Renal pelvis (tissue), 12 donors: Measurements from ENCODE around the gene MS4A14. TPM values are rescaled to one million over a fixed set of nuclear protein-coding genes. Genes with fewer than 3 reads are reported as not detected.
"Not testable (repeated sequence)": the region's sequence is repeated elsewhere in the genome, so short reads cannot be mapped to it uniquely, and the experiment has no call there.

Source experiments
- DNase-seq: peaks from one replicate; pipeline ENCODE4 v3.0.0-alpha.2; 2013
- long read RNA-seq, 16 experiments: transcript quantifications; one replicate each; lab custom pipeline, GENCODE V29; 2026
- polyA plus RNA-seq, 3 donors: library from polyadenylated mRNA; unstranded; fragments of 120-200 nt; gene quantifications; one replicate each; pipeline ENCODE4 v1.2.1, GENCODE V29; 2013; ENCODE audit not compliant: insufficient read length in 3 of 3

MS4A14 gene
- polyA plus RNA-seq = under 1 TPM; 0.10 to 0.27 (median 0.16) TPM
- long read RNA-seq, donor 1 = 0 reads
- long read RNA-seq, donor 2 = 0 reads
- long read RNA-seq, donor 3 = 0 reads
- long read RNA-seq, donor 4 = 0 reads
- long read RNA-seq, donor 5 = 0 reads
- long read RNA-seq, donor 6 = 0 reads
- long read RNA-seq, donor 7 = 0 reads
- long read RNA-seq, donor 8 = 0 reads
- long read RNA-seq, donor 9 = 0 reads
- long read RNA-seq, donor 10 = 0 reads
- long read RNA-seq, donor 11 = 0 reads
- long read RNA-seq, donor 12 = 0 reads
- long read RNA-seq, donor 13 = 0 reads
- long read RNA-seq, donor 14 = 0 reads
- long read RNA-seq, donor 15 = 0 reads
- long read RNA-seq, donor 16 = 0 reads

GRCh38 chr11:60396382-60396781, at the start of gene MS4A14:
Gene MS4A14, plus strand, starts transcription at chr11:60396459. Its CDS starts 120 bp downstream, at chr11:60396579.
- DNase-seq = no peak

- no peak for DNase-seq
Measured at GRCh38 chr11:60347084-60347797, 49.0 kb upstream of the MS4A14 start.

GRCh38 chr11:60348116-60348515, 48.1 kb upstream of the MS4A14 start:
- DNase-seq = no peak

- DNase-seq = no peak
Measured at GRCh38 chr11:60349990-60350389, 46.3 kb upstream of the MS4A14 start.

GRCh38 chr11:60357771-60358170, 38.5 kb upstream of the MS4A14 start:
- no peak for DNase-seq

- no peak for DNase-seq
Measured at GRCh38 chr11:60360621-60361020, 35.6 kb upstream of the MS4A14 start.

GRCh38 chr11:60362241-60362640, 34.0 kb upstream of the MS4A14 start:
- DNase-seq = no peak

GRCh38 chr11:60363542-60364470, 32.5 kb upstream of the MS4A14 start:
- peak; percentile 72 for DNase-seq

- DNase-seq = not testable (repeated sequence)
Measured at GRCh38 chr11:60366262-60366904, 29.9 kb upstream of the MS4A14 start.

- no peak for DNase-seq
Measured at GRCh38 chr11:60367009-60367408, 29.2 kb upstream of the MS4A14 start.

- no peak for DNase-seq
Measured at GRCh38 chr11:60367896-60368295, 28.4 kb upstream of the MS4A14 start.

- DNase-seq = no peak
Measured at GRCh38 chr11:60370252-60370810, 25.9 kb upstream of the MS4A14 start.

GRCh38 chr11:60370811-60371298, 25.4 kb upstream of the MS4A14 start:
- DNase-seq = no peak

- no peak for DNase-seq
Measured at GRCh38 chr11:60371386-60371785, 24.9 kb upstream of the MS4A14 start.

GRCh38 chr11:60371854-60372253, 24.4 kb upstream of the MS4A14 start:
- no peak for DNase-seq

GRCh38 chr11:60372767-60373166, 23.5 kb upstream of the MS4A14 start:
- DNase-seq = no peak

- no peak for DNase-seq
Measured at GRCh38 chr11:60375316-60375715, 20.9 kb upstream of the MS4A14 start.

GRCh38 chr11:60376601-60377000, 19.7 kb upstream of the MS4A14 start:
- DNase-seq = no peak

GRCh38 chr11:60377401-60378136, 18.7 kb upstream of the MS4A14 start:
- no peak for DNase-seq

GRCh38 chr11:60378354-60378753, 17.9 kb upstream of the MS4A14 start, which contains the start of gene MS4A7:
Gene MS4A7, plus strand, starts transcription at chr11:60378532. Its CDS starts 4,610 bp downstream, at chr11:60383142.
- DNase-seq = no peak
